Keratinocyte (primary cell): Measurements from ENCODE around the gene HMCN2.

Experiments used
- EZH2 ChIP-seq: IDR thresholded peaks from one replicate; pipeline ENCODE4 v1.6.1; 2012; ENCODE audit warnings: inconsistent platforms, mild to moderate bottlenecking, low read length, moderate library complexity
- TF ChIP-seq, protein P1 (sequence below), 3 experiments: IDR thresholded peaks in 1 of 3; conservative IDR thresholded peaks in 1 of 3; optimal IDR thresholded peaks in 1 of 3; 2 replicates in 2 of 3; 3 replicates in 1 of 3; pipeline versions ENCODE3 to v1.5.1; 2011; ENCODE audit warnings: low read length in 3 of 3, mild to moderate bottlenecking in 3 of 3, moderate library complexity in 2 of 3, control low read depth in 1 of 3, inconsistent platforms in 1 of 3; ENCODE audit not compliant: insufficient read depth in 2 of 3; ENCODE audit errors: extremely low read depth in 1 of 3

DNA sequence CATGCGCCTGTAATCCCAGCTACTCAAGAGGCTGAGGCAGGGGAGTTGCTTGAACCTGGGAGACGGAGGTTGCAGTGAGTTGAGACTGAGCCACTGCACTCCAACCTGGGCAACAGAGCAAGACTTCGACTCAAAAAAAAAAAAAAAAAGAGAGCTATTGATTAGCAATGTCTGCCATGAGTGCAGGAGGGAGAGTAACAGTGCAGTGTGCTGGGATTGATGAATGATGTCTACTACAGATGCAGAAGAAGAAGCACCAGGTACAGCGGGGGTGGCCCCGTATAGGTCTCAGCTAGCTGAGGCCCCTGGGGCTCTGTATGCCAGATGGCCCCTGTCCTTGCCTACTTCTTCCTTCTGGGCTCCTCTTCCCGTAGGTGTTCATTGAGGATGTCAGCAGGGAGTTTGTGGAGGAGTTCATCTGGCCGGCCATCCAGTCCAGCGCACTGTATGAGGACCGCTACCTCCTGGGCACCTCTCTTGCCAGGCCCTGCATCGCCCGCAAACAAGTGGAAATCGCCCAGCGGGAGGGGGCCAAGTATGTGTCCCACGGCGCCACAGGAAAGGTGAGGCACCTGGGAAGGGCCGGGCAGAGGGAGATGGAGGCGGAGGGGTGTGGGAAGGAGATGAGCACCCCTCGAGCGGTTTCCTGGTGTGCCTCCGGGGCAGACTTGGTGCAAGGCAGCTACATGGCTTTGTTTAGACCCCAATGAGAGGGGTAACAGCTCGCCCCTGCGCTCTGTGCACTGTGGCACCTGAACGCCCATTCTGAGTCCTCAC is 192.7 kb downstream of the HMCN2 start:
- TF ChIP-seq, protein P1, sequence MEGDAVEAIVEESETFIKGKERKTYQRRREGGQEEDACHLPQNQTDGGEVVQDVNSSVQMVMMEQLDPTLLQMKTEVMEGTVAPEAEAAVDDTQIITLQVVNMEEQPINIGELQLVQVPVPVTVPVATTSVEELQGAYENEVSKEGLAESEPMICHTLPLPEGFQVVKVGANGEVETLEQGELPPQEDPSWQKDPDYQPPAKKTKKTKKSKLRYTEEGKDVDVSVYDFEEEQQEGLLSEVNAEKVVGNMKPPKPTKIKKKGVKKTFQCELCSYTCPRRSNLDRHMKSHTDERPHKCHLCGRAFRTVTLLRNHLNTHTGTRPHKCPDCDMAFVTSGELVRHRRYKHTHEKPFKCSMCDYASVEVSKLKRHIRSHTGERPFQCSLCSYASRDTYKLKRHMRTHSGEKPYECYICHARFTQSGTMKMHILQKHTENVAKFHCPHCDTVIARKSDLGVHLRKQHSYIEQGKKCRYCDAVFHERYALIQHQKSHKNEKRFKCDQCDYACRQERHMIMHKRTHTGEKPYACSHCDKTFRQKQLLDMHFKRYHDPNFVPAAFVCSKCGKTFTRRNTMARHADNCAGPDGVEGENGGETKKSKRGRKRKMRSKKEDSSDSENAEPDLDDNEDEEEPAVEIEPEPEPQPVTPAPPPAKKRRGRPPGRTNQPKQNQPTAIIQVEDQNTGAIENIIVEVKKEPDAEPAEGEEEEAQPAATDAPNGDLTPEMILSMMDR (optimal IDR thresholded peaks at IDR 0.05 in 1 of 3, IDR thresholded peaks at IDR 0.05 in 1 of 3, conservative IDR thresholded peaks at IDR 0.05 in 1 of 3; ENCODE audit: extremely low read depth in 1 of 3, insufficient read depth in 2 of 3, low read length in 3 of 3) = no peak
- no peak for TF ChIP-seq EZH2
